K562 (cell line): ENCODE results near the gene AACS. TPM values are rescaled to one million over a fixed set of nuclear protein-coding genes. Genes with fewer than 3 reads are reported as not detected.
A peak's percentile ranks its signal among the peaks of the same experiment; 100 is the strongest.

ENCODE experiments used
- ARID3A ChIP-seq: IDR thresholded peaks from 2 replicates; pipeline ENCODE4 v1.6.1; 2012; ENCODE audit warnings: low read depth, low read length, improper control_type of control experiment, borderline replicate concordance
- C11orf30 ChIP-seq: fragments of 450-650 bp; IDR thresholded peaks from 2 replicates; pipeline ENCODE4 v1.6.1; 2016; ENCODE audit warnings: low read depth, mild to moderate bottlenecking
- CEBPB ChIP-seq: fragments of 450-650 bp; IDR thresholded peaks from 2 replicates; pipeline ENCODE4 v1.6.1; 2016; ENCODE audit warnings: missing genetic modification characterization, missing compliant biosample characterization
- E2F3 ChIP-seq: fragments of 250-450 bp; sonication (Bioruptor Pico); IDR thresholded peaks from 2 replicates; pipeline ENCODE4 v1.4.0; 2020; ENCODE audit warnings: mild to moderate bottlenecking
- E2F5 ChIP-seq: sonication (generic); formaldehyde crosslinking; IDR thresholded peaks from 2 replicates; pipeline ENCODE4 v1.8.0; 2022; ENCODE audit warnings: mild to moderate bottlenecking, missing genetic modification reagents
- E2F8 ChIP-seq: fragments of 450-650 bp; IDR thresholded peaks from 2 replicates; pipeline ENCODE4 v1.7.1; 2018; ENCODE audit warnings: mild to moderate bottlenecking, low read depth; ENCODE audit not compliant: partially characterized antibody
- ETV5 ChIP-seq: sonication (generic); formaldehyde crosslinking; IDR thresholded peaks from 2 replicates; pipeline ENCODE4 v1.4.0; 2020; ENCODE audit warnings: low read depth, mild to moderate bottlenecking, missing genetic modification reagents
- FOXJ3 ChIP-seq: sonication (generic); formaldehyde crosslinking; IDR thresholded peaks from 2 replicates; pipeline ENCODE4 v1.4.0; 2020; ENCODE audit warnings: mild to moderate bottlenecking, missing genetic modification reagents
- HMBOX1 ChIP-seq: sonication (generic); IDR thresholded peaks from 2 replicates; pipeline ENCODE4 v1.6.1; 2016
- MAFF ChIP-seq: IDR thresholded peaks from 2 replicates; pipeline ENCODE4 v1.6.1; 2012; ENCODE audit warnings: low read length, improper control_type of control experiment
- MAFK ChIP-seq: IDR thresholded peaks from 2 replicates; pipeline ENCODE4 v1.6.1; 2011; ENCODE audit warnings: low read length, improper control_type of control experiment
- NCOA1 ChIP-seq: fragments of 450-650 bp; IDR thresholded peaks from 2 replicates; pipeline ENCODE4 v1.6.1; 2016; ENCODE audit warnings: low read depth
- NCOA4 ChIP-seq: fragments of 450-650 bp; IDR thresholded peaks from 2 replicates; pipeline ENCODE4 v1.6.1; 2018; ENCODE audit warnings: mild to moderate bottlenecking; ENCODE audit not compliant: partially characterized antibody
- NR3C1 ChIP-seq: sonication (generic); formaldehyde crosslinking; IDR thresholded peaks from 2 replicates; pipeline ENCODE4 v1.8.1; 2022; ENCODE audit warnings: missing genetic modification reagents
- TEAD4 ChIP-seq, 2 experiments: sonication (generic) in 1 of 2; formaldehyde crosslinking in 1 of 2; IDR thresholded peaks; 2 replicates each; pipeline versions ENCODE4 v1.6.1 to v1.8.0; 2012 to 2022; ENCODE audit warnings: borderline replicate concordance in 1 of 2, inconsistent platforms in 1 of 2, low read length in 1 of 2, mild to moderate bottlenecking in 1 of 2, missing genetic modification reagents in 1 of 2
- TGIF2 ChIP-seq: sonication (generic); formaldehyde crosslinking; IDR thresholded peaks from 2 replicates; pipeline ENCODE4 v1.8.1; 2022; ENCODE audit warnings: mild to moderate bottlenecking, missing genetic modification reagents, moderate library complexity
- ZBTB8A ChIP-seq: fragments of 450-650 bp; IDR thresholded peaks from 2 replicates; pipeline ENCODE4 v1.6.1; 2018; ENCODE audit warnings: mild to moderate bottlenecking, moderate library complexity; ENCODE audit not compliant: partially characterized antibody
- ZKSCAN3 ChIP-seq: fragments of 250-450 bp; sonication (Bioruptor Pico); IDR thresholded peaks from 2 replicates; pipeline ENCODE4 v1.4.0; 2020
- ZNF316 ChIP-seq: fragments of 450-650 bp; IDR thresholded peaks from 2 replicates; pipeline ENCODE4 v1.6.1; 2016
- polyA plus RNA-seq, 8 experiments: library from polyadenylated mRNA; depleted of rRNA in 4 of 8; stranded (reverse) in 5 of 8; unstranded in 3 of 8; fragments of >200 nt; fragmentation: Nextera tagmentation in 2 of 8; fragmentation: Illumina TruSeq in 1 of 8; extraction: Ambion mirVana in 2 of 8; extraction: Trizol in 1 of 8; gene quantifications; 2 replicates each; pipeline versions ENCODE4 v1.2.1 to v1.2.3, GENCODE V29; 2011 to 2014; ENCODE audit warnings: inconsistent platforms in 1 of 8, missing spikeins in 1 of 8
- total RNA-seq, 7 experiments: library from RNA; depleted of rRNA in 6 of 7; stranded (reverse); fragments of >200 nt in 6 of 7; fragmentation: Illumina TruSeq in 2 of 7; extraction: Trizol in 2 of 7; gene quantifications; 2 replicates each; pipeline versions ENCODE4 v1.2.1 to v1.2.3, GENCODE V29; 2011 to 2021; ENCODE audit warnings: low replicate concordance in 1 of 7

The AACS gene
- total and polyA plus RNA-seq, 9 of the 15 experiments (the other 6 are each of a cell fraction or from before 2014, with no cell fraction given), result 2.4 to 13.0 (median 6.0) TPM

GRCh38 chr12:125111403-125111802, 46.2 kb downstream of the AACS start (continued):
- no peak for TF ChIP-seq E2F8
- no peak for TF ChIP-seq NCOA4
- no peak for TF ChIP-seq NR3C1
- peak; percentile 57 for TF ChIP-seq CEBPB
- TF ChIP-seq MAFK, result peak; percentile 35
- TF ChIP-seq TEAD4 (IDR thresholded peaks at IDR 0.05; ENCODE audit: low read length), result no peak
- no peak for TF ChIP-seq TEAD4 (CRISPR knock-in tag; IDR thresholded peaks at IDR 0.05; ENCODE audit: borderline replicate concordance)
- peak; percentile 77 for TF ChIP-seq C11orf30
- no peak for TF ChIP-seq FOXJ3 (CRISPR knock-in tag)
- peak; percentile 16; the same call in 1 of the 2 replicates for TF ChIP-seq MAFF
- TF ChIP-seq E2F3 (CRISPR knock-in tag), result no peak
- no peak for TF ChIP-seq ARID3A
- TF ChIP-seq ZKSCAN3, result no peak
- no peak for TF ChIP-seq TGIF2 (CRISPR knock-in tag)
- no peak for TF ChIP-seq ETV5 (CRISPR knock-in tag)
- TF ChIP-seq HMBOX1, result peak; percentile 87
- no peak for TF ChIP-seq E2F5 (CRISPR knock-in tag)
- TF ChIP-seq ZNF316, result peak; percentile 42; the same call in 1 of the 2 replicates
- no peak for TF ChIP-seq NCOA1
- TF ChIP-seq ZBTB8A, result no peak
